Left renal pelvis (tissue), 4 donors: ENCODE data around the gene STX1B. TPM values are rescaled to one million over a fixed set of nuclear protein-coding genes. Genes with fewer than 3 reads are reported as not detected.
A peak's percentile ranks its signal among the peaks of the same experiment; 100 is the strongest.

ENCODE experiments used
- DNase-seq, 4 donors: peaks; one replicate each; pipeline ENCODE4 v3.0.0-alpha.2; 2013; ENCODE audit warnings: low read depth in 4 of 4, low spot score in 3 of 4
- polyA plus RNA-seq, 4 donors: library from polyadenylated mRNA; unstranded; fragments of 120-200 nt; gene quantifications; one replicate each; pipeline ENCODE4 v1.2.1, GENCODE V29; 2013; ENCODE audit not compliant: insufficient read length in 4 of 4

The STX1B gene
- polyA plus RNA-seq, 4 donors, result 1.2 to 2.8 (median 2.2) TPM

DNA sequence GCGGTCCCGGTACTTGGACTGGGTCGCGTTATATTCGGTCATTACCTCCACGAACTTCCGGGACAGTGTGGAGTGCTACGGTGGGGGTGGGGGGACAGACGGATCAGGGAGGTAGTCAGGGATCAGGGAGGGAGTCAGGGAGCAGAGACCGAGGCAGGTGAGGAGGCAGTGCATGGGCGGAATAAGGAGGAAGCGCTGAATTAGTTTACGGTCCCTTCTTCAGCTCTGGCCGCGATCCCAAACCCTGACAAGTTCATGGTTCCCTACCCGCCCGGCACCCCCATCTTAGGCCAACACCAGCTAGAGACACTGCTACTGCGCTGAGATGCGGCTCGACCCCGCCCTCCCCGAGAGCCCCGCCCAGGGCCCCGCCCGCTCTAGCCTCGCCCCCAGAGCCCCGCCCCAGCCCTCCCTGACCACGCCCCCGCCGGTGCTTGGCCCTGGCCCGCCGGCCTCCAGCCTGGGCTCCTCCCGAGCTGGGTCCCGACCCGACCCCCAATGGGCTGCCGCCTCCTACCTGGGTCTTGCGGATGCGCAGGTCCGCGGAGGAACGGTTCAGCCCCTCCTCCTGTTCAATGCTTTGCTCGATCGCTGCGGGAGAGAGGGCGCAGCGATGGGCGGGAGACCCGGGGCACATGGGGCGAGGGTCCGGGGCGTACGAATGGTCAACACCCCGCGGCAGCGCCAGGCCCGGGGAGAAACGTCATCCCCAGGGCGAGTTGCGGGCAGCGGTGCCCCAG lies 13.3 kb downstream of the STX1B start:
- DNase-seq, result no peak

DNA sequence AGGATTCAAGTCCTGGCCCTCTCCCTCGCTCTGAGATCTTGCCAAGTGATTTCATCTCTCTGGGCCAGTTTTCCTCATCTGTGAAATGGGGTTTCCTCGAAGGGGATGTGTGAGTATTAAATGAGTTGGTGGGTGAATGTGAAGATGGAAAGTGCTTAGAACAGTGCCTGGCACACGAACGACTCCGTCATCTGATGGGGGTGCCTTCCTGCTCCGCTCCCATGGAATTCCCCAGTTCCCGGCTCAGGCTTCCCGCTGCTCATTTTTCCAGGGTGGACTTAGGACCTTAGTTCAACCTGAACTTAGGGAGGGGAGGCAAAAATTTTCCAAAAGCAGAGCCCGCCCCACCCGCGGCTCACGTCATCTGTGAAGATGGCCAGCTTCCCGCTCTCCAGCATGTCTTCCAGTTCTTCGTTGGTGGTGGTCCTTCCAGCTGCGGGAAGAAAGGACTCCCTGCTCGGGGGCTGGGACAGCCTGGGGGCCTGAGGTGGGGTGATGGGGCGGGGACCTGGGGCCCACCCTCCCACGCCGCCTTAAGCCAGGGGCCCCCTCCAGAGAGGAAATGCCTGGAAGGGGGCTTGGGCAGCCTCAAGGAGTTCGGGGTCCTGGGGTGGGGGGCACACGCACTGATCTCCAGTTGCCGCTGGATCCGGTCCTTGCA lies 14.0 kb downstream of the STX1B start:
- no peak for DNase-seq

DNA sequence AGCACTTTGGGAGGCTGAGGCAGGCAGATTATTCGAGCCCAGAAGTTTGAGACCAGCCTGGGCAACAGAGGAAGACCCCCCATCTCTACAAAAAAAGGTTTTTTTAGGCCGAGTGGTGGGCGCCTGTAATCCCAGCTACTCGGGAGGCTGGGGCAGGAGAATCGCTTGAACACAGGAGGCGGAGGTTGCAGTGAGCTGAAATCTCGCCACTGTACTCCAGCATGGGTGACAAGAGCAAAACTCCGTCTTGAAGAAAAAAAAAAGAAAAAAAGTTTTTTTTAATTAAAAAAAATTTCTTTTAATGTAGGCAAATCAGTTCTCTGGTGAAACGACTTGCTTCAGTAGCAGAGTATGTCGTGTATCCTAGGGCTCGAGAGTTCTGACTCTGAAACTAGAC lies 14.5 kb downstream of the STX1B start:
- no peak for DNase-seq

DNA sequence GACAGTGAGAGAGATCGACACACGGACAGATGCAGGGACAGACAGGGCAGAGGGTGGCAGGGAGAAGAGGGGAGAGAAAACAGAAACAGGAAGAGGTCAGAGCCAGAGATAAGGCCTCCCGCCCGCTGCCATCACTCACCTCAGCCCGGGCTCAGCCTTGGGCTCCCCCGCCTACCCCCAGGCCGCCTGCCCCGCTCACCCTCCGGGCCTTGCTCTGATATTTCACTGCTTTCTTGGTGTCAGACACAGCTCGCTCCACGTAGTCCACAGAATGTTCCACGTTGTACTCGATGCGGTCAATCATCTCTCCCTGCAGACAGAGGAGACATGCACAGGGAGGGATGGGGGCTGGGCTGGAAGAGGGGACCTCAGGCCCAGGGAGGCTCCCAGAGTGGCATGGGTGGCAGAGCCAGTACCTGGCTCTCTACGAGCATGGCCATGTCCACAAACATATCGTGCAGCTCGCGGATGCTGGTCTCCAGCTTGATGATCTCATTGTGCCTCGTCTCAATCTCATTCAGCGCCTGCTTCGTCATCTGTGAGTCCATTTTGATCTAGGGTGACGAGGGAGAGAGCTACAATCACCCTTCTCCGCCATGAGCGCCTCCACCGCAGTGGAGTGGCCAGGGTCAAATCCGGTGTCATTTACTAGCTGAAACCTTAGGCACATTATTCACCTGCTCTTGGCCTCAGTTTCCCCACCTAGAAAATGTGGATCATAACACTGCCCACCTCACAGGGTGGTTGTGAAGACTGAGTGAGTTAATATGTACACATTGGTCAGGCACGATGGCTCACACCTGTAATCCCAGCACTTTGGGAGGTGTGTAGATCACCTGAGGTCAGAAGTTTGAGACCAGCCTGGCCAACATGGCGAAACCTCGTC lies 17.3 kb downstream of the STX1B start:
- no peak for DNase-seq

DNA sequence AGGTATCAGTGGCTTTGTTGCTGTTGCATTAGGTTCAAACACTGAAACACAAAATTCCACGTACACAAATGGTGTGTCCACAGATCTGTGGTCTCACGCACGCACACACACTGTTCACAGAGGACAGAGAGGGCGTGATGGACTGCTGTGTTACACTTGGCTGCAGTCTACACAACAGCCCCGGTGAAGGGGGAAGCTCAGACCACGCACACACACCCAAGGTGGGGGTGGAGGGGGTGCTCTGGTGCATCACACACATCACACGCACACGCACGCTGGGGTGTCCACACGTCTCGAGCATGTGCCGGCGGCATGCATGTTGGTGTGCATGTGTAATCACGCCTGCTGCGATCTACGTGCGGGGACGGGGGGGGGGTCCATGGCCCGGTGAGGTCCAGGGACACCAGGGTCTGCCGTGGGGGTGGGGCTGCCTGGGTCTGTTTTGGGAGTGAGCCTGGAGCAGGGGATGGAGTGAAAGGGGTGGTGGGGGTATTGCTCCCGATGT lies 18.1 kb downstream of the STX1B start:
- DNase-seq, result no peak

DNA sequence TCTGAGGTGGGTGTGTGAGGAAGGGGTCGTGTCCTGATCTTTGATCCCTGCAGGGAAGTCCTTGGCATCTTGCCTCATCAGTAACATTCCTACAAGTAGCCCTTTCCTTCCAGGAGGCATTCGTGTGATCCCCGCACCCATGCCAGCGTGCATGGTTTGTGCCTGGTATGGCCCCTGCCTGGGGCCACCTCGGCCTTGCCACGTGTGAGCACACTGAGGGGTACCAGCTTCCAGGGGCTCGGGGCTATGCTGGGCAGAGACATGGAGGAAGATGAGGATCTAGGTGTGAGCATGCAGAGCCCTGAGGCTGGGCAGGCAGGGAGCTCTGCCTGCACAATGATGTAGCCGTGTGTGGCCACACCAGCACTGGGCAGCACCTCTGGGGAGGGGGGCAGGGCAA lies 19.4 kb downstream of the STX1B start:
- no peak for DNase-seq

DNA sequence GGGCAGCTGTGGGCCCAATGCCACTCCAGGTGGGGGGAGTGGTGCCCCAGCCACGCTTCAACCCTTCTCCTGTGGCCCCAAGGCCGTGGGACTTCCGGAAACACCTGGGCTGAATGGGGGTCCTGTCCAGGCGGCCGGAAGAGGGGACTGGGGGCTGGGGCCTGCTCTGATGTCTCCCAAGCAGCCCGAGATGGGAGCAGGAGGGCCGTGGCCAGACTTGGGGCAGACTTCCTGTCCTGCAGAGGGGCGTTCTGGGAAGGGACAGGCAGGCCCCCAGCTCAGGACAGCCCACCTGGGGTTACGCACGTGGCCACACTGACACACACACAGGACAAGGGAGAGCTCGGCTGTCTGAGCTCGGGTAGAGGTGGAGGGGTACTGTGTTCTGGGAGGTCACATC lies 20.3 kb downstream of the STX1B start:
- no peak for DNase-seq

DNA sequence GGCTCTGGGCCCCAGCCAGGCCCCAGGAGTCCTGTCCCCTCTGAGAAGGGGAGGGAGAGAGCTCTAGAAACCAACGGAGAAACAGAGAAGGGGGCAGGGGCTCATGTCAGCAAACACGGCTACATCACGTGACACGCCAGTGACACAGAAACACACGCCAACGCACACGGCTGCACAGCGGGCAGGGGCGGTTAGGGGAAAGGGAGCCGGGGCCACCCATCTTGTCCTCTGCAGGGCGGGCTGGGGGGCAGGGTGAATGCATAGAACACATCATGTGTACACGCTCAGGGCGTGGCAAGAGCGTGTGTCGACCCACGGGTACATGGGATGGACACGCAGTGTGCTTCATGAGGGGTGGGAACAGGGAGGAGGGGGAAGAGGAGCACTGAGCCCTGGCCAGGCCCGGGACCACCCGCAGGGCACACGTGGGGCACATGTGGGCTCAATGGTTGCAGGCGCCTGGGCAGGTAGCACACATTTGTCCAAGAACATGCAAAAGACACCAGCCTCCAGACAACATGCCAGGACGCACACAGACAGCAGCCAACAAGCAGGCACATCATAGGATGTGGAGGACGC lies 20.9 kb downstream of the STX1B start:
- DNase-seq, result no peak

DNA sequence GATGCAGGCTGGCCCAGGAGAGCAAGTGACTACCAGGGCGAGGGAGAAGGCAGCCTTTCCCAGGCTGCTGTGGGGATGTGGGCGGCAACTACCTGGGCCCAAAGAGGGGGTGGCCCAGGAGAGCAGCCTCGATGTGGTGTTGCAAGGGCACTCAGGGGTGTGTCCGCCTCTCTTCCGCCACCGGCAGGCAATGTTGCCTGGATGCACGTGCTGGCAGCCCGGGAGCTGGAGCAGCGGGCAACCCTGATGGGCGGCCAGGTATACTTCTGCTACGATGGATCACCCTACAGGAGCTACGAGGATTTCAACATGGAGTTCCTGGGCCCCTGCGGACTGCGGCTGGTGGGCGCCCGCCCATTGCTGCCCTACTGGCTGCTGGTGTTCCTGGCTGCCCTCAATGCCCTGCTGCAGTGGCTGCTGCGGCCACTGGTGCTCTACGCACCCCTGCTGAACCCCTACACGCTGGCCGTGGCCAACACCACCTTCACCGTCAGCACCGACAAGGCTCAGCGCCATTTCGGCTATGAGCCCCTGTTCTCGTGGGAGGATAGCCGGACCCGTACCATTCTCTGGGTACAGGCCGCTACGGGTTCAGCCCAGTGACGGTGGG lies 22.8 kb downstream of the STX1B start:
- no peak for DNase-seq

DNA sequence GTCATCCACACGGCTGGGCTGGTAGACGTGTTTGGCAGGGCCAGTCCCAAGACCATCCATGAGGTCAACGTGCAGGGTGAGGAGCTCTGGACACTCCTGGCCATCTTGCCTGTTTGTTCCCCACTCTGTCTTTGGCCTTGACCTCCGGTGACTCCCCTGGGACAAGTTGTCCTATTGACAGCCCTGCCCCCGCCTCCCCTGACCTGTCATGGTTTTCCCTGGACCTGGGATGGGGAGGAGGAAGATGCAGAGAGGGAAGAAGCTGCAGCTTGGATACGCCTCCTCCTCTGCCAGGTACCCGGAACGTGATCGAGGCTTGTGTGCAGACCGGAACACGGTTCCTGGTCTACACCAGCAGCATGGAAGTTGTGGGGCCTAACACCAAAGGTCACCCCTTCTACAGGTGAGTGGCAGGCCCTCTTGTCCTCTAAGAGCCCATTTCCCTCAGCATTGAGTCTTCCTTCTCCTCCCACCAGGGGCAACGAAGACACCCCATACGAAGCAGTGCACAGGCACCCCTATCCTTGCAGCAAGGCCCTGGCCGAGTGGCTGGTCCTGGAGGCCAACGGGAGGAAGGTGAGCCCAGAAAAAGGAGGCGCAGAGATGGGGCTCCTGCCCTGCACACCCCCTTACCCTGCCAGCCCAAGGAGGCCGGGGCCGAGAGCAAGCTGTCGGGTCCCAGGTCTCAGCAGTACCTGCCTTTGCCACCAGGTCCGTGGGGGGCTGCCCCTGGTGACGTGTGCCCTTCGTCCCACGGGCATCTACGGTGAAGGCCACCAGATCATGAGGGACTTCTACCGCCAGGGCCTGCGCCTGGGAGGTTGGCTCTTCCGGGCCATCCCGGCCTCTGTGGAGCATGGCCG lies 24.1 kb downstream of the STX1B start:
- DNase-seq, result no peak

DNA sequence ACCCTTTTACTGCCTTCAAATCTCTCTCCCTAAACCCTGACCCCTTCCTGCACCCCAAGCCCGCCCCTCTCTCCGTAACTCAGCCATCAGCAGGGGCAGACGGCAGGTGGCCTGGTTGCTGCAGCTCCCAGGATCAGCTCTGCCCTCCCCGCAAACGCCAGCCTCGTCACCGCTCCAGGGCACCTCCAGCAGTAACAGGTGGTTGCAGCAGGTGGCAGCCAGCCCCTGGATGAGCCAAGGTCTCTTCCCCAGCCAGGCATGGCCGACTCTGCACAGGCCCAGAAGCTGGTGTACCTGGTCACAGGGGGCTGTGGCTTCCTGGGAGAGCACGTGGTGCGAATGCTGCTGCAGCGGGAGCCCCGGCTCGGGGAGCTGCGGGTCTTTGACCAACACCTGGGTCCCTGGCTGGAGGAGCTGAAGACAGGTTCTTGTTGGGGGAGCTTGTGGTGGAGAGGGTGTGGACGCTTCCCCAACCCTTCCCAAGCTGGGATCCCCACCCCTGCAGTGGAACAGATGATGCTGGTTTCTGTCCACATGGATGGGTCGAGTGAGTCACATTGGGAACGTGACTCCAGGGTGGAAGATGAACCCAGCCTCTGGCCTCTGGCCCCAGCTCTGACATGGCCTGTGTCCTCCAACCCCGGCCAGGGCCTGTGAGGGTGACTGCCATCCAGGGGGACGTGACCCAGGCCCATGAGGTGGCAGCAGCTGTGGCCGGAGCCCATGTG lies 24.9 kb downstream of the STX1B start:
- DNase-seq, result peak in 1 of 4 donors; percentile 34

DNA sequence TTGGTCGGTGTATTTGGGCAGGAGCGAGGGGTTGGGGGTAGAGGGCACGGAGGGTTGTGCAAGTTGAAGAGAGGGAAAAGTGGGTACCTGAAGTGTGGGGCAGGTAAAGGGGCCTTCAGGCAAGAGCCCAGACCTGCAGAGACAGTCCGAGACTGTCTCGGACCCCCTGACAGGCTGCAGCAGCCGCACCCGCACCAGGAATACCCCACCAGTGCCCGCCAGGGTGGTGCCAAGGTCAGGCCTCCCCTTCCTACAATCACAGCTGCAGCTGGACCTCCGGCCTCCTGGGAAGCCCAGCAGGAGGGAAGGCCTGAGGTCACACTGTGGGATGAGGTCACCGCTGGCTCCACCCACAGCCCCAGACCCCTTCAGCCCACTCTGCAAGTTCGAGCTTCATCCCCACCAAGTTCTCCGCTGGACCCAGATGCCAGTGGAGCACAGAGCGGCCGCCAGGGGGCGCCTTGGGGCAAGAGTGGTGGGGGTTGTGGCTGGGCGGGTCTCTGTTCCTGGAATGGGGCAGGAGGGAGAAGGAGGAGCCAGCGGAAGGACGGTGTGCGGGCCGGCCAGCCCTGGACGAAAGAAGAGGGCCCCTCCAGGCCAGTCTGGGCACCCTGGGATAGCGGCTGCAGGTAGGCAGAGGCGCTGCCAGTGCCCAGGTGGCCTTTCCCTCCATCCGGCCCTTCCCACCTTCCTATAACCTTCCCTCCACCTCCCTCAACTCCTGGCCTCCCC lies 25.6 kb downstream of the STX1B start, which contains the start of gene HSD3B7:
HSD3B7 (plus strand) TSS at position 539 of the 732 bp plus-strand sequence. CDS start 452 bp downstream, outside the sequence.
- peak in 2 of 4 donors; percentile 45 to 62 for DNase-seq

DNA sequence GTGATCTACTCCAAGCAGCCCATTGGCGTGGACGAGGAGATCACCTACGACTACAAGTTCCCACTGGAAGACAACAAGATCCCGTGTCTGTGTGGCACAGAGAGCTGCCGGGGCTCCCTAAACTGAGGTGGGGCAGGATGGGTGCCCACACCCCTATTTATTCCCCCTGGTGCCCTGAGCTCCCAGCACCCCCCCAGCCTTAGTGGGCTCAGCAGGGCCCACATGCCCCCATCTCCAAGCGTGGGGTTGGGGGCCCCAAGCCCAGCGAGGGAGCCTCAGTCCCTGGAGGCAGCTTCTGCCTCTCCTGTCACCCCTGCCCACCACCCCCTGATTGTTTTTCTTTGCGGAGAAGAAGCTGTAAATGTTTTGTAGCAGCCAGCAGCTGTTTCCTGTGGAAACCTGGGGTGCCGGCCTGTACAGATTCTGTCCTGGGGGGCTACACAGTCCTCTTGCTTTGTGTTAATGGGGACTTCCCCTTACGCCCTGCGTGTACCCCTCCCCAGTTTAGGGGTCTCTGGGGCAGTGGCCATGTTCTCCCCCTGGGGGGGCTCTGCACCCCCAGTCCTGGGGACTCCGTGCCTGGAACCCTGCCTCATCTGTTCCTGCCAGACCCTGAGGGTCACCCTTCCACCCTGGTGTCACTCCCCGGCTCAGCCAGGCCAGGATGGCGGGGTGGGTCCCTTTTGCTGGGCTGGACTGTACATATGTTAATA lies 26.4 kb downstream of the STX1B start:
- no peak for DNase-seq

DNA sequence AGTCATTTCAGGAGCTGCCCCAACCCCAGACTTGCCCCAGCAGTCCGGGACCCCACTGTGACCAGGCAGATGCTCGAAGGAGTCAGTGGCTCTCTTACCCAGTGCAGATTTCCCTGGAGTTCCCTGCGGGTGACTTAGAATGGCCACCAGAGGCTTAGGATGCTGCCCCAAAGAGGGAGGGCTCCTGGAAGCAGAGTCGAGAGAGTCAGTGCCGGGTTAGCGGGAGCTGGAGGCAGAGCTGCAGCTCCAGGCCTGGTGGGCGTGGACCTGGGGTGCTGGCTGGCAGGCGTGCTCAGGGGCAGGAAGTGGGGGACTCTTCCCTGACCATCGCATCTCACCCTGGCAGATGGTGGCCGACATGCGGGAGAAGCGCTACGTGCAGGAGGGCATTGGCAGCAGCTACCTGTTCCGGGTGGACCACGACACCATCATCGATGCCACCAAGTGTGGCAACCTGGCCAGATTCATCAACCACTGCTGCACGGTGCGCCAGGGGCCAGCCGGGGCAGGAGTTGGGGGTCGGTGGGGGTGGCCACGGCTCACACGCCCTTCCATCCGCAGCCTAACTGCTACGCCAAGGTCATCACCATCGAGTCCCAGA lies 27.0 kb downstream of the STX1B start:
- DNase-seq, result no peak

DNA sequence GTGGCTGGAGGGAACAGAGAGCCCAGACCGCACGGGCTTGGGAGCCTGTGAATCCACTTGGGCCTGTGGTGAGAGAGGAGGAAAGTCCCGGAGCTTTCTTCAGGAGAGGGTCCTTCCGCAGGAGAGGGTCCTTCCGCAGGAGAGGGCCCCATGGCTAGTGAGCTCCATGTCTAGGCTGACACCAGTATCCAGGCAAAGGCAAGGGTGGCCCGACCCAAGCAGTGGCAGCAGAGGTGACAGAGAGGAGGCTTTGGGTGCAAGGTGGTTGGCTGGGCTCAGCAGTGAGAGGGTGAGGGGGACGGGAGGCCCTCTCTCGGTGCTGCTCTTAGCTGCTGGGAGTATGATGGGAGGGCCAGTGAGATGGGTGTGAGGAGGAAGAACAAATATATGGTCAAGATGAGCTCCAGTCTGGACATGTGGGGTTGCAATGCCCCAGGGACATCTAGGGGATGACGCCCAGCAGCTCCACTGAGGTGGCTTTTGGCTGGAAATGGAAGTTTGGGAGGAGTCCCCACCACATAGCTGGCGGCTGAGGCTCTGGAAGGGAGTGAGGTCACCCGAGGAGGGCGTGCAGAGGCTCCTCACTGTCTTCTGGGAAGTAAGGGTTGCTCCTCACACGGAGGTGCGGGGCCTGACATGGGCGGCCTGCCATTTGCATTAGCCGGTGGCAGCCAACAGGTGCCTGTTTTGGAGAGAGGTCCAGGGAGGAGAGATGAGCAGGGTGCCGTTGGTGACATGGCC lies 27.7 kb downstream of the STX1B start:
- no peak for DNase-seq

DNA sequence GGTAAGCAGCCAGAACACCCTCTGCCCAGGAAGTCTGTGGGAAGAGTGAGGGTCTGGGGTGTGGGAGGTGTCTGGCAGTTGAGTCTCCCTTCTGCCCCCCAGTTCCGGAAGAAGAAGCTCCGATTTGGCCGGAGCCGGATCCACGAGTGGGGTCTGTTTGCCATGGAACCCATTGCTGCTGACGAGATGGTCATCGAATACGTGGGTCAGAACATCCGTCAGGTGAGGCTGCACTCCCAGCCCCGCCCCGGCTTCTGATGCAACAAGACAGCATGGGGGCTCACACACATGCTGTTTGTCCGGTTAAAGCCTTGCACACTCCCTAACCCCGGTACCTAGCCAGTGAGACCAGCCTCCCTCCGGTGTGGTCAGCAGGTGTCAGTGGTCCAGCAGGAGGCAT lies 29.5 kb downstream of the STX1B start:
- DNase-seq, result no peak
